Liver (tissue), 9 donors: Measurements from ENCODE around the gene PTGIR. TPM values are rescaled to one million over a fixed set of nuclear protein-coding genes. Genes with fewer than 3 reads are reported as not detected.

ENCODE experiments used
- DNase-seq: peaks from one replicate; pipeline ENCODE4 v3.0.0-alpha.2; 2017; ENCODE audit warnings: low spot score
- H3K27ac ChIP-seq, 2 donors: one replicate each; pipeline ENCODE4 v1.7.0; 2013; ENCODE audit warnings: inconsistent platforms in 2 of 2, low read length in 2 of 2, control low read depth in 1 of 2, low read depth in 1 of 2, mild to moderate bottlenecking in 1 of 2
- H3K27me3 ChIP-seq, 4 donors: one replicate each; pipeline versions ENCODE4 v1.6.1 to v1.7.0; 2013; ENCODE audit warnings: low read length in 3 of 4, inconsistent platforms in 1 of 4, mild to moderate bottlenecking in 1 of 4, moderate library complexity in 1 of 4; ENCODE audit not compliant: control insufficient read depth in 4 of 4, insufficient read depth in 4 of 4
- H3K36me3 ChIP-seq, 4 donors: one replicate each; pipeline versions ENCODE4 v1.6.1 to v1.7.0; 2013; ENCODE audit warnings: low read length in 3 of 4, mild to moderate bottlenecking in 3 of 4, low read depth in 1 of 4, moderate library complexity in 1 of 4; ENCODE audit not compliant: control insufficient read depth in 4 of 4, insufficient read depth in 3 of 4
- H3K4me1 ChIP-seq, 4 donors: one replicate each; pipeline versions ENCODE4 v1.6.1 to v1.7.0; 2013; ENCODE audit warnings: low read length in 3 of 4, mild to moderate bottlenecking in 3 of 4, moderate library complexity in 1 of 4; ENCODE audit not compliant: control insufficient read depth in 4 of 4, insufficient read depth in 4 of 4
- H3K4me3 ChIP-seq, 3 donors: one replicate each; pipeline versions ENCODE4 v1.6.1 to v1.7.0; 2013; ENCODE audit warnings: low read length in 3 of 3, control low read depth in 1 of 3, low read depth in 1 of 3, mild to moderate bottlenecking in 1 of 3
- H3K9ac ChIP-seq, 2 donors: one replicate each; pipeline ENCODE4 v1.7.0; 2013; ENCODE audit warnings: low read length in 2 of 2, mild to moderate bottlenecking in 2 of 2, moderate library complexity in 2 of 2, control low read depth in 1 of 2, low read depth in 1 of 2
- H3K9me3 ChIP-seq, 4 donors: one replicate each; pipeline versions ENCODE4 v1.6.1 to v1.7.0; 2013; ENCODE audit warnings: low read length in 3 of 4; ENCODE audit not compliant: control insufficient read depth in 4 of 4
- CTCF ChIP-seq: fragments of 150-350 bp; IDR thresholded peaks from 2 replicates; pipeline ENCODE4 v1.5.1; 2017; ENCODE audit warnings: improper control_type of control experiment, low read depth, low read length; ENCODE audit not compliant: missing input control
- EGR1 ChIP-seq, 2 donors: IDR thresholded peaks; 2 replicates each; pipeline ENCODE4 v1.6.1; 2016 to 2018; ENCODE audit warnings: antibody characterized with exemption in 2 of 2, low read depth in 2 of 2
- FOXA1 ChIP-seq: IDR thresholded peaks from 2 replicates; pipeline ENCODE4 v1.6.1; 2016; ENCODE audit warnings: antibody characterized with exemption
- FOXA2 ChIP-seq: IDR thresholded peaks from 2 replicates; pipeline ENCODE4 v1.6.1; 2016; ENCODE audit warnings: antibody characterized with exemption
- GABPA ChIP-seq, 2 donors: IDR thresholded peaks in 1 of 2; conservative IDR thresholded peaks in 1 of 2; 2 replicates each; pipeline ENCODE4 v1.6.1; 2016; ENCODE audit warnings: antibody characterized with exemption in 2 of 2, mild to moderate bottlenecking in 1 of 2, moderate library complexity in 1 of 2
- HNF4A ChIP-seq, 2 donors: conservative IDR thresholded peaks; 2 replicates each; pipeline ENCODE4 v1.6.1; 2016; ENCODE audit warnings: antibody characterized with exemption in 2 of 2, mild to moderate bottlenecking in 2 of 2
- HNF4G ChIP-seq: IDR thresholded peaks from 2 replicates; pipeline ENCODE4 v1.6.1; 2016; ENCODE audit warnings: antibody characterized with exemption
- JUND ChIP-seq, 2 donors: IDR thresholded peaks; 2 replicates each; pipeline ENCODE4 v1.6.1; 2016; ENCODE audit warnings: antibody characterized with exemption in 2 of 2
- NR2F2 ChIP-seq: IDR thresholded peaks from 2 replicates; pipeline ENCODE4 v1.6.1; 2016; ENCODE audit warnings: antibody characterized with exemption
- RAD21 ChIP-seq, 2 donors: IDR thresholded peaks; 2 replicates each; pipeline ENCODE4 v1.6.1; 2016; ENCODE audit warnings: antibody characterized with exemption in 2 of 2, mild to moderate bottlenecking in 2 of 2
- REST ChIP-seq: IDR thresholded peaks from 2 replicates; pipeline ENCODE4 v1.6.1; 2016; ENCODE audit warnings: antibody characterized with exemption, mild to moderate bottlenecking
- RXRA ChIP-seq, 2 donors: IDR thresholded peaks; 2 replicates each; pipeline ENCODE4 v1.6.1; 2017 to 2018; ENCODE audit warnings: antibody characterized with exemption in 2 of 2, mild to moderate bottlenecking in 1 of 2
- SP1 ChIP-seq: IDR thresholded peaks from 2 replicates; pipeline ENCODE4 v1.6.1; 2018; ENCODE audit warnings: antibody characterized with exemption, mild to moderate bottlenecking
- TAF1 ChIP-seq: conservative IDR thresholded peaks from 2 replicates; pipeline ENCODE4 v1.6.1; 2016; ENCODE audit warnings: antibody characterized with exemption, mild to moderate bottlenecking
- YY1 ChIP-seq: IDR thresholded peaks from 2 replicates; pipeline ENCODE4 v1.6.1; 2016; ENCODE audit warnings: antibody characterized with exemption, mild to moderate bottlenecking
- ZBTB33 ChIP-seq: IDR thresholded peaks from 2 replicates; pipeline ENCODE4 v1.6.1; 2016; ENCODE audit warnings: antibody characterized with exemption
- WGBS: extraction: QIAGEN DNeasy Blood & Tissue Kit; methylation state at CpG from one replicate; pipeline ENCODE4 v1.1.7; 2013; 5-methylcytosine and 5-hydroxymethylcytosine counted together
- polyA plus RNA-seq, 2 donors: library from polyadenylated mRNA; stranded (reverse) in 1 of 2; unstranded in 1 of 2; fragments of 200-250 nt in 1 of 2; fragments of >200 nt in 1 of 2; fragmentation: Nextera tagmentation in 1 of 2; extraction: Ambion mirVana in 1 of 2; gene quantifications; one replicate each; pipeline versions ENCODE4 v1.2.1 to v1.2.3, GENCODE V29; 2013 to 2015
- total RNA-seq, 2 donors: library from RNA; depleted of rRNA; stranded (reverse); fragments of >200 nt; gene quantifications; one replicate each; pipeline ENCODE4 v1.2.3, GENCODE V29; 2014
- TF ChIP-seq, protein P1 (sequence below): IDR thresholded peaks from 2 replicates; pipeline ENCODE4 v1.6.1; 2016; ENCODE audit warnings: antibody characterized with exemption
- TF ChIP-seq, protein P2 (sequence below): IDR thresholded peaks from 2 replicates; pipeline ENCODE4 v1.6.1; 2016; ENCODE audit warnings: antibody characterized with exemption
- donor health status: healthy.
- donor health status: healthy.
- donor health status: healthy.
- donor health status: healthy.
- donor health status: healthy.

The PTGIR gene
- total and polyA plus RNA-seq, 4 donors, result 1.4 to 5.9 (median 2.9) TPM

GRCh38 chr19:46609511-46610412, 15.1 kb downstream of the PTGIR start:
- DNase-seq, result no peak
- Histone ChIP-seq H3K36me3 (peaks cover 13 to 32% (median 26%) of the 10 kb centered on the region in 4 donors), H3K4me1 (peaks cover 7 to 21% (median 14%) of the 10 kb centered on the region in 4 donors), H3K9me3 (no peaks in the 10 kb centered on the region), H3K27ac (no peak overlapping the region), H3K4me3 (no peak overlapping the region), H3K9ac (no peak overlapping the region), H3K27me3 (no peaks in the 10 kb centered on the region)
- 88% methylated on average over 30 of the region's 30 CpGs for WGBS
- TF ChIP-seq RAD21 (IDR thresholded peaks at IDR 0.05) (no peak), GABPA (IDR thresholded peaks at IDR 0.05 in 1 of 2, conservative IDR thresholded peaks at IDR 0.05 in 1 of 2) (no peak), EGR1 (IDR thresholded peaks at IDR 0.05; ENCODE audit: low read depth in 2 of 2) (no peak), YY1 (no peak), HNF4G (no peak), REST (no peak), RXRA (IDR thresholded peaks at IDR 0.05) (no peak)

GRCh38 chr19:46608581-46609345, 16.1 kb downstream of the PTGIR start:
- H3K9me3 ChIP-seq, result no peaks in the 10 kb centered on the region
- TF ChIP-seq CTCF, result no peak
- TF ChIP-seq, protein P1, sequence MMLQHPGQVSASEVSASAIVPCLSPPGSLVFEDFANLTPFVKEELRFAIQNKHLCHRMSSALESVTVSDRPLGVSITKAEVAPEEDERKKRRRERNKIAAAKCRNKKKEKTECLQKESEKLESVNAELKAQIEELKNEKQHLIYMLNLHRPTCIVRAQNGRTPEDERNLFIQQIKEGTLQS, result no peak
- TF ChIP-seq FOXA2, result no peak
- no peak for TF ChIP-seq NR2F2
- TF ChIP-seq GABPA (IDR thresholded peaks at IDR 0.05 in 1 of 2, conservative IDR thresholded peaks at IDR 0.05 in 1 of 2), result no peak
- TF ChIP-seq FOXA1, result no peak
- no peak for TF ChIP-seq YY1
- TF ChIP-seq JUND (IDR thresholded peaks at IDR 0.05), result no peak
- TF ChIP-seq SP1, result no peak
- TF ChIP-seq, protein P2, sequence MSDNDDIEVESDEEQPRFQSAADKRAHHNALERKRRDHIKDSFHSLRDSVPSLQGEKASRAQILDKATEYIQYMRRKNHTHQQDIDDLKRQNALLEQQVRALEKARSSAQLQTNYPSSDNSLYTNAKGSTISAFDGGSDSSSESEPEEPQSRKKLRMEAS, result no peak
- TF ChIP-seq REST, result no peak
- no peak for TF ChIP-seq HNF4G
- TF ChIP-seq ZBTB33, result no peak
- no peak for TF ChIP-seq RXRA (IDR thresholded peaks at IDR 0.05)
- no peak for TF ChIP-seq RAD21 (IDR thresholded peaks at IDR 0.05)
- no peak for TF ChIP-seq HNF4A (conservative IDR thresholded peaks at IDR 0.05)
- TF ChIP-seq TAF1, result no peak
- WGBS, result 95% methylated on average over 27 of the region's 27 CpGs
- H3K36me3 ChIP-seq, result peaks cover 13 to 32% (median 26%) of the 10 kb centered on the region in 4 donors
- H3K27me3 ChIP-seq, result no peaks in the 10 kb centered on the region
- no peak overlapping the region for H3K4me3 ChIP-seq
- peaks cover 8 to 31% (median 24%) of the 10 kb centered on the region in 4 donors for H3K4me1 ChIP-seq
- no peak for DNase-seq
- H3K27ac ChIP-seq, result no peak overlapping the region
- H3K9ac ChIP-seq, result no peak overlapping the region
